Measurements from ENCODE around the gene ELF4.

ELF4 gene

GRCh38 chrX:130015181-130015580 lies 95.1 kb downstream of the ELF4 start:
- no peak overlapping the region for H3K4me3 ChIP-seq (ENCODE audit: low read length, poor library complexity, severe bottlenecking)
- no peaks in the 10 kb centered on the region for H3K9me2 ChIP-seq (replicated peaks; ENCODE audit: low read depth, low read length)
- H3K36me3 ChIP-seq (ENCODE audit: insufficient read depth, low read length), result peaks cover 63% of the 10 kb centered on the region; the same call in 1 of the 2 replicates
- no peak overlapping the region for H2AFZ ChIP-seq (ENCODE audit: low read length)
- H3K27me3 ChIP-seq (ENCODE audit: insufficient read depth, low read length, poor library complexity, severe bottlenecking), result no peaks in the 10 kb centered on the region
- H3F3A ChIP-seq (ENCODE audit: low read depth), result no peaks in the 10 kb centered on the region
- H3K9me3 ChIP-seq (ENCODE audit: insufficient read depth, low read depth, low read length), result no peaks in the 10 kb centered on the region
- no peak overlapping the region for H3K4me2 ChIP-seq (ENCODE audit: low read depth, low read length, poor library complexity, severe bottlenecking)
- H3K9ac ChIP-seq (ENCODE audit: low read depth, low read length, poor library complexity, severe bottlenecking), result no peak overlapping the region
- H3K4me1 ChIP-seq (ENCODE audit: insufficient read depth, low read length, poor library complexity, severe bottlenecking), result no peaks in the 10 kb centered on the region
- no peak for TF ChIP-seq EZH2phosphoT487 (IDR thresholded peaks at IDR 0.05; ENCODE audit: borderline replicate concordance)
- peaks cover 13% of the 10 kb centered on the region for H4K20me1 ChIP-seq (ENCODE audit: insufficient read depth, low read length, poor library complexity, severe bottlenecking)
- H3K79me2 ChIP-seq (ENCODE audit: insufficient read depth, low read length), result peaks cover 34% of the 10 kb centered on the region
